SU-DHL-6 (cell line): ENCODE measurements around the gene MPHOSPH9.
A peak's percentile ranks its signal among the peaks of the same experiment; 100 is the strongest.

Source experiments
- H2AFZ ChIP-seq: fragments of 200-600 bp; sonication (generic); 2 replicates; pipeline ENCODE4 v1.6.1; 2014; ENCODE audit warnings: low read depth, mild to moderate bottlenecking, moderate library complexity, mixed read lengths, antibody characterized with exemption, low read length; ENCODE audit not compliant: severe bottlenecking
- H3F3A ChIP-seq: fragments of 200-600 bp; shearing (Covaris generic); 2 replicates; pipeline ENCODE4 v1.6.0; 2016; ENCODE audit warnings: antibody characterized with exemption, mild to moderate bottlenecking; ENCODE audit not compliant: insufficient read depth
- H3K27ac ChIP-seq: fragments of 200-600 bp; sonication (generic); 2 replicates; pipeline ENCODE4 v1.5.1; 2016; ENCODE audit warnings: low read depth, mild to moderate bottlenecking, low read length, moderate library complexity, mixed read lengths
- H3K27me3 ChIP-seq: fragments of 200-600 bp; sonication (generic), shearing (Covaris generic); 2 replicates; pipeline ENCODE4 v1.6.0; 2014; ENCODE audit warnings: mild to moderate bottlenecking, low read length
- H3K36me3 ChIP-seq: fragments of 200-600 bp; sonication (generic); 2 replicates; pipeline ENCODE4 v1.6.1; 2014; ENCODE audit warnings: mild to moderate bottlenecking, low read length, mixed read lengths
- H3K4me2 ChIP-seq: fragments of 300-600, 200-600 bp; shearing (Covaris generic), sonication (generic); 2 replicates; pipeline ENCODE4 v1.6.0; 2014; ENCODE audit warnings: low read length, low read depth, mild to moderate bottlenecking; ENCODE audit not compliant: poor library complexity, severe bottlenecking
- H3K4me3 ChIP-seq: fragments of 200-600 bp; sonication (generic); 2 replicates; pipeline ENCODE4 v1.5.1; 2014; ENCODE audit warnings: antibody characterized with exemption, low read length, mild to moderate bottlenecking, mixed read lengths; ENCODE audit not compliant: insufficient read depth, poor library complexity, severe bottlenecking
- H3K79me2 ChIP-seq: fragments of 200-600 bp; sonication (generic); 2 replicates; pipeline ENCODE4 v1.6.1; 2014; ENCODE audit warnings: mild to moderate bottlenecking, low read length, moderate library complexity; ENCODE audit not compliant: insufficient read depth
- H3K9ac ChIP-seq: fragments of 200-600 bp; sonication (generic); 2 replicates; pipeline ENCODE4 v1.7.0; 2014; ENCODE audit warnings: mild to moderate bottlenecking, low read length
- H3K9me2 ChIP-seq: fragments of 200-600 bp; sonication (generic); replicated peaks from 2 replicates; pipeline ENCODE4 v1.6.1; 2014; ENCODE audit warnings: low read length; ENCODE audit not compliant: insufficient read depth
- H3K9me3 ChIP-seq: fragments of 200-600 bp; sonication (generic); 2 replicates; pipeline ENCODE4 v1.6.1; 2014; ENCODE audit warnings: low read length, mixed read lengths; ENCODE audit not compliant: insufficient read depth
- H4K20me1 ChIP-seq: fragments of 200-600 bp; sonication (generic); 2 replicates; pipeline ENCODE4 v1.6.1; 2014; ENCODE audit warnings: low read depth, mild to moderate bottlenecking, antibody characterized with exemption, low read length, moderate library complexity, mixed read lengths
- CTCF ChIP-seq: fragments of 200-600 bp; sonication (generic); IDR thresholded peaks from one replicate; pipeline ENCODE4 v1.5.1; 2017; ENCODE audit warnings: antibody characterized with exemption, mild to moderate bottlenecking, low read length, moderate library complexity; ENCODE audit not compliant: insufficient read depth, poor library complexity, severe bottlenecking
- EZH2phosphoT487 ChIP-seq: fragments of 200-600 bp; sonication (generic), shearing (Covaris generic); conservative IDR thresholded peaks from 2 replicates; pipeline ENCODE4 v1.6.1; 2018; ENCODE audit warnings: mild to moderate bottlenecking, antibody characterized with exemption, low read length, moderate library complexity, mixed read lengths

MPHOSPH9 gene

GRCh38 chr12:123270214-123271000, 37.5 kb upstream of the MPHOSPH9 start:
- TF ChIP-seq EZH2phosphoT487, result no peak
- no peak for TF ChIP-seq CTCF
- Histone ChIP-seq H3K27me3 (no peaks in the 10 kb centered on the region), H3K79me2 (no peaks in the 10 kb centered on the region), H3K4me2 (peak overlapping the region; percentile 55), H2AFZ (peak overlapping the region; percentile 65), H4K20me1 (no peaks in the 10 kb centered on the region), H3K9me3 (no peaks in the 10 kb centered on the region), H3K36me3 (no peaks in the 10 kb centered on the region), H3F3A (0 out of 2 replicates have a peak, but pooled peaks cover 4% of the 10 kb centered on the region), H3K9ac (peak overlapping the region; percentile 44), H3K9me2 (no peaks in the 10 kb centered on the region), H3K27ac (no peak overlapping the region), H3K4me3 (peak overlapping the region; percentile 44)

- Histone ChIP-seq H4K20me1 (no peaks in the 10 kb centered on the region), H3K9ac (no peak overlapping the region), H3K27ac (no peak overlapping the region), H3K27me3 (no peaks in the 10 kb centered on the region), H3K9me2 (no peaks in the 10 kb centered on the region), H3K4me2 (peak overlapping the region; percentile 55), H3K36me3 (no peaks in the 10 kb centered on the region), H3F3A (0 out of 2 replicates have a peak, but pooled peaks cover 4% of the 10 kb centered on the region), H2AFZ (no peak overlapping the region), H3K79me2 (no peaks in the 10 kb centered on the region), H3K4me3 (no peak overlapping the region), H3K9me3 (no peaks in the 10 kb centered on the region)
- TF ChIP-seq EZH2phosphoT487, result no peak
These were observed 36.9 kb upstream of the MPHOSPH9 start for GRCh38 chr12:123269896-123270213.

GRCh38 chr12:123269395-123269892, 36.5 kb upstream of the MPHOSPH9 start:
- Histone ChIP-seq H3K9ac (no peak overlapping the region), H3K4me3 (no peak overlapping the region), H3K27ac (no peak overlapping the region)

More at GRCh38 chr12:123269395-123269892, 36.5 kb upstream of the MPHOSPH9 start:
- H3K9me3 ChIP-seq, result no peaks in the 10 kb centered on the region
- no peaks in the 10 kb centered on the region for H3K9me2 ChIP-seq
- no peak overlapping the region for H3K4me2 ChIP-seq
- H3K36me3 ChIP-seq, result no peaks in the 10 kb centered on the region
- H4K20me1 ChIP-seq, result no peaks in the 10 kb centered on the region
- H2AFZ ChIP-seq, result no peak overlapping the region
- H3F3A ChIP-seq, result 0 out of 2 replicates have a peak, but pooled peaks cover 4% of the 10 kb centered on the region
- no peak for TF ChIP-seq CTCF
- TF ChIP-seq EZH2phosphoT487, result no peak
- H3K79me2 ChIP-seq, result no peaks in the 10 kb centered on the region
- no peaks in the 10 kb centered on the region for H3K27me3 ChIP-seq
